ENCODE results near the gene HAUS6. TPM values are rescaled to one million over a fixed set of nuclear protein-coding genes. Genes with fewer than 3 reads are reported as not detected.
A peak's percentile ranks its signal among the peaks of the same experiment; 100 is the strongest.

Gene HAUS6
- total and polyA plus RNA-seq, 4 donors: 1.9 to 10.1 (median 5.6) TPM

- TF ChIP-seq EGR1 (IDR thresholded peaks at IDR 0.05; ENCODE audit: low read depth in 2 of 2) (no peak), HNF4A (conservative IDR thresholded peaks at IDR 0.05) (no peak), TAF1 (conservative IDR thresholded peaks at IDR 0.05) (no peak)
These were observed 71.8 kb downstream of the HAUS6 start (continued) for GRCh38 chr9:19030899-19031298.

- DNase-seq (ENCODE audit: low spot score): no peak
- Histone ChIP-seq H3K27ac (ENCODE audit: low read depth in 1 of 2, low read length in 2 of 2) (no peak overlapping the region), H3K4me1 (ENCODE audit: control insufficient read depth in 4 of 4, insufficient read depth in 4 of 4, low read length in 3 of 4) (no peaks in the 10 kb centered on the region), H3K36me3 (ENCODE audit: control insufficient read depth in 4 of 4, insufficient read depth in 3 of 4, low read depth in 1 of 4, low read length in 3 of 4) (no peaks in the 10 kb centered on the region), H3K4me3 (ENCODE audit: low read depth in 1 of 3, low read length in 3 of 3) (no peak overlapping the region), H3K9me3 (ENCODE audit: control insufficient read depth in 4 of 4, low read length in 3 of 4) (no peaks in the 10 kb centered on the region), H3K27me3 (ENCODE audit: control insufficient read depth in 4 of 4, insufficient read depth in 4 of 4, low read length in 3 of 4) (peaks cover 0 to 3% (median 0%) of the 10 kb centered on the region in 4 donors), H3K9ac (ENCODE audit: low read depth in 1 of 2, low read length in 2 of 2) (no peak overlapping the region)
- WGBS: 20% methylated on average over 8 of the region's 8 CpGs
- no peak for TF ChIP-seq GABPA (IDR thresholded peaks at IDR 0.05 in 1 of 2, conservative IDR thresholded peaks at IDR 0.05 in 1 of 2)
- peak; percentile 27 for TF ChIP-seq YY1 (IDR thresholded peaks at IDR 0.05)
- TF ChIP-seq RAD21 (IDR thresholded peaks at IDR 0.05): peak; percentile 85 to 89
- peak; percentile 79 for TF ChIP-seq CTCF (IDR thresholded peaks at IDR 0.05; ENCODE audit: low read depth, low read length, missing input control)
These were observed 73.8 kb downstream of the HAUS6 start for GRCh38 chr9:19028835-19029451.

GRCh38 chr9:19027825-19028224, 74.9 kb downstream of the HAUS6 start:
- H3K27me3 ChIP-seq (ENCODE audit: control insufficient read depth in 4 of 4, insufficient read depth in 4 of 4, low read length in 3 of 4): peaks cover 0 to 3% (median 0%) of the 10 kb centered on the region in 4 donors
- H3K27ac ChIP-seq (ENCODE audit: low read depth in 1 of 2, low read length in 2 of 2): no peak overlapping the region
- no peaks in the 10 kb centered on the region for H3K36me3 ChIP-seq (ENCODE audit: control insufficient read depth in 4 of 4, insufficient read depth in 3 of 4, low read depth in 1 of 4, low read length in 3 of 4)
- no peak for DNase-seq (ENCODE audit: low spot score)
- no peak for TF ChIP-seq TAF1 (conservative IDR thresholded peaks at IDR 0.05)
- TF ChIP-seq JUND (IDR thresholded peaks at IDR 0.05): no peak
- no peak for TF ChIP-seq EGR1 (IDR thresholded peaks at IDR 0.05; ENCODE audit: low read depth in 2 of 2)
- WGBS: 94% methylated on average over 22 of the region's 22 CpGs
- no peaks in the 10 kb centered on the region for H3K9me3 ChIP-seq (ENCODE audit: control insufficient read depth in 4 of 4, low read length in 3 of 4)
- no peak overlapping the region for H3K4me3 ChIP-seq (ENCODE audit: low read depth in 1 of 3, low read length in 3 of 3)
- no peak overlapping the region for H3K9ac ChIP-seq (ENCODE audit: low read depth in 1 of 2, low read length in 2 of 2)
- no peaks in the 10 kb centered on the region for H3K4me1 ChIP-seq (ENCODE audit: control insufficient read depth in 4 of 4, insufficient read depth in 4 of 4, low read length in 3 of 4)

- no peaks in the 10 kb centered on the region for H3K36me3 ChIP-seq (ENCODE audit: control insufficient read depth in 4 of 4, insufficient read depth in 3 of 4, low read depth in 1 of 4, low read length in 3 of 4)
- peaks cover 0 to 3% (median 0%) of the 10 kb centered on the region in 4 donors for H3K27me3 ChIP-seq (ENCODE audit: control insufficient read depth in 4 of 4, insufficient read depth in 4 of 4, low read length in 3 of 4)
- no peak overlapping the region for H3K4me3 ChIP-seq (ENCODE audit: low read depth in 1 of 3, low read length in 3 of 3)
- DNase-seq (ENCODE audit: low spot score): no peak
- WGBS: 90% methylated on average over 6 of the region's 6 CpGs
- TF ChIP-seq YY1 (IDR thresholded peaks at IDR 0.05) (no peak), RXRA (IDR thresholded peaks at IDR 0.05) (no peak), CTCF (IDR thresholded peaks at IDR 0.05; ENCODE audit: low read depth, low read length, missing input control) (no peak), TAF1 (conservative IDR thresholded peaks at IDR 0.05) (no peak), MAX (IDR thresholded peaks at IDR 0.05) (no peak), FOXA2 (IDR thresholded peaks at IDR 0.05) (no peak), HNF4A (conservative IDR thresholded peaks at IDR 0.05) (no peak), FOXA1 (IDR thresholded peaks at IDR 0.05) (no peak)
- no peak overlapping the region for H3K27ac ChIP-seq (ENCODE audit: low read depth in 1 of 2, low read length in 2 of 2)
- H3K9ac ChIP-seq (ENCODE audit: low read depth in 1 of 2, low read length in 2 of 2): no peak overlapping the region
- no peaks in the 10 kb centered on the region for H3K4me1 ChIP-seq (ENCODE audit: control insufficient read depth in 4 of 4, insufficient read depth in 4 of 4, low read length in 3 of 4)
- no peaks in the 10 kb centered on the region for H3K9me3 ChIP-seq (ENCODE audit: control insufficient read depth in 4 of 4, low read length in 3 of 4)
These were observed 76.3 kb downstream of the HAUS6 start for GRCh38 chr9:19026375-19026774.
